ENCODE results near the gene ITM2C. TPM values are rescaled to one million over a fixed set of nuclear protein-coding genes. Genes with fewer than 3 reads are reported as not detected.
A peak's percentile ranks its signal among the peaks of the same experiment; 100 is the strongest.

Gene ITM2C
- total and polyA plus RNA-seq, 5 experiments from 2014 or later, result 30.9 to 56.7 (median 38.7) TPM

DNA sequence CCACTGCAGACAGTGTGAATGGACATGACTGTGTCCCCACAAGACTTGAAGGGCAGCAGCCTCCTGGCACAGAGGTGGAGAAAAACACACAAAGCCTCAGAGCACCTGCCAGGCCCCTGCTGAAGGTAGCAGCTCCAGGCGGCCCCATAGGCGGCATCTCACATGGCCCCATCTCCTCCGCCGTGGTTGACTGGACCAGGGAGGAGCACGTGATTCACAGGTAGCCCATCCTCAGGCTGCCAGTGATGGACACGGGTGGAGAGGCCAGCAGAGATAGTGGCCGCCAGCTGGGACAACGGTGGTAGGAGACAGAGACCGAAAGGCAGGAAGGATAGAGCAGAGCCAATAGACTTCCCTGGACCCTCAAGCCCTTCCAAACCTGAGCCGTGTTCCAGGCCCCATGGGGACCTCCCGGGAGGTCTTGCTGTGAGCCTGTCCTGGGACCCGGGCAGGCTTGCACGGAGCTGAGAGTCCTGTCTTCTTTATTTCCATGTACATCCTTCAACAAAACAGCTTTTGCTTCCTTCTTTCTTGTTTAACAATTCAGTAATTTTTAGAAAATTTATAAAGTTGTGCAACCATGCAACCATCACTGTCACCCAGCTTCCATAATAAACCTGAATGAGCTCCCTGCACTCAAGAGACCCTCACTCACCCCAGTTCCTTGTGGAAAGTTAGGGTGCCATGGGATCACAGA is 33.4 kb downstream of the ITM2C start:
- Mint-ChIP-seq H3K27ac (no peak overlapping the region), H3K9me3 (no peaks in the 10 kb centered on the region), H3K4me3 (no peak overlapping the region), H3K27me3 (peaks cover 0 to 10% (median 3%) of the 10 kb centered on the region in 5 donors), H3K36me3 (no peaks in the 10 kb centered on the region), H3K4me1 (peaks cover 11 to 46% (median 29%) of the 10 kb centered on the region in 4 donors)
- peak in 1 of 10 donors; percentile 14 for DNase-seq
- POLR2A ChIA-PET, result interaction anchor here (1.2 kb wide), 1 partner anchor 37 kb away, joined by 4 read pairs; no protein-coding TSS in a partner anchor
- no peak for ATAC-seq

DNA sequence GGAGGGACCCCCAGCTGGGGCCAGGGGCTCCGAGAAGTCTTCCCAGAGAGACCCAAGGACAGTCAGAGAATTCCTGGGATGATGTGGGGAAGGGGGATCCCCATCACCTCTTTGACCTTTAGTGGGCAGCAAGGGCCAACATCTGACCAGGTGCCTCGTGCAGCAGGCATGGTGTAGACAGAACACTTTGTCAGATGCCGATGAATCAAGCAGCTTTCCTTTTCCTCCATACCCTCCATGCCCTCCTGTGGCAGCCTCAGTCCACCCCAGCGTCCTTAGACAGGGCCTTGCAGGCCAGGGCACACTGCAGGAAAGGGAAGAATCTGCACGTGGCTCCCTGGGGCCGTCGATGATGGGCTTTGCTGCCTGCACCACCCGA is 34.0 kb downstream of the ITM2C start:
- Mint-ChIP-seq H3K9me3 (no peaks in the 10 kb centered on the region), H3K27me3 (peaks cover 0 to 8% (median 3%) of the 10 kb centered on the region in 5 donors), H3K4me3 (no peak overlapping the region), H3K4me1 (peaks cover 11 to 41% (median 34%) of the 10 kb centered on the region in 4 donors), H3K36me3 (no peaks in the 10 kb centered on the region), H3K27ac (no peak overlapping the region)
- POLR2A ChIA-PET, result no interaction called here
- DNase-seq, result peak in 1 of 10 donors; percentile 5
- ATAC-seq, result no peak

DNA sequence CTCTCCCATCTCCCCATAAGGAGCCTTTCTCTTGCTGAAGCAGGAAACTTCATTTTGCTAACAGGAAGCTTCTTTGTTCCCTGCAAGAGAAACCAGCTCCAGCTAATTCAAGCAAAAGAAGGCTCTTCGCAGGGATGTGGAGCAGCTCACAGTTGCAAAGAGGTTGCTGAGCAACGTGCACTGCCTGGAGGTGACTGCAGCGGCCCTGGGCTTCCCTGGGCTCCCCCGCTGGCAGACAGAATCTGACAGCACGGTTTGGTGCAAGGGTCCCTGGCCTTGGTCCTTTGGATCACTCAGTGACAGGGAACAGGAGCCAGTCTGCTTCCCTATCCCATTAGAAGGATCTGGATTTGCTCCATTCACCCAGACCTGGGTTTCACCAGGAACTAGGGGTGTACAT is 34.5 kb downstream of the ITM2C start:
- POLR2A ChIA-PET, result no interaction called here
- peaks cover 0 to 8% (median 3%) of the 10 kb centered on the region in 5 donors for H3K27me3 Mint-ChIP-seq
- H3K9me3 Mint-ChIP-seq, result no peaks in the 10 kb centered on the region
- no peaks in the 10 kb centered on the region for H3K36me3 Mint-ChIP-seq
- ATAC-seq (no peak), DNase-seq (peak in 1 of 10 donors; percentile 10)
- H3K27ac Mint-ChIP-seq, result no peak overlapping the region
- H3K4me3 Mint-ChIP-seq, result no peak overlapping the region
- peaks cover 11 to 38% (median 34%) of the 10 kb centered on the region in 4 donors for H3K4me1 Mint-ChIP-seq

GRCh38 chr2:230899786-230900185 is 35.0 kb downstream of the ITM2C start:
- Mint-ChIP-seq H3K9me3 (no peaks in the 10 kb centered on the region), H3K4me1 (peaks cover 11 to 38% (median 34%) of the 10 kb centered on the region in 4 donors), H3K4me3 (no peak overlapping the region), H3K36me3 (no peaks in the 10 kb centered on the region), H3K27me3 (peaks cover 0 to 8% (median 3%) of the 10 kb centered on the region in 5 donors), H3K27ac (peak overlapping the region in 2 of 10 donors; percentile 23 to 51)
- ATAC-seq (no peak), DNase-seq (no peak)
- POLR2A ChIA-PET, result no interaction called here

GRCh38 chr2:230900336-230900995 is 35.7 kb downstream of the ITM2C start:
- peak overlapping the region in 1 of 10 donors; percentile 23 for H3K27ac Mint-ChIP-seq
- H3K27me3 Mint-ChIP-seq, result peaks cover 0 to 8% (median 3%) of the 10 kb centered on the region in 5 donors
- POLR2A ChIA-PET, result no interaction called here
- no peaks in the 10 kb centered on the region for H3K36me3 Mint-ChIP-seq
- no peak overlapping the region for H3K4me3 Mint-ChIP-seq
- peaks cover 17 to 40% (median 38%) of the 10 kb centered on the region in 4 donors for H3K4me1 Mint-ChIP-seq
- no peak for ATAC-seq
- no peaks in the 10 kb centered on the region for H3K9me3 Mint-ChIP-seq
- DNase-seq, result peak in 1 of 10 donors; percentile 12

GRCh38 chr2:230901006-230901405 is 36.3 kb downstream of the ITM2C start:
- Mint-ChIP-seq H3K9me3 (no peaks in the 10 kb centered on the region), H3K36me3 (no peaks in the 10 kb centered on the region), H3K4me1 (peaks cover 20 to 40% (median 40%) of the 10 kb centered on the region in 4 donors), H3K27me3 (peaks cover 0 to 8% (median 3%) of the 10 kb centered on the region in 5 donors), H3K4me3 (no peak overlapping the region), H3K27ac (no peak overlapping the region)
- ATAC-seq (no peak), DNase-seq (no peak)
- POLR2A ChIA-PET, result no interaction called here

DNA sequence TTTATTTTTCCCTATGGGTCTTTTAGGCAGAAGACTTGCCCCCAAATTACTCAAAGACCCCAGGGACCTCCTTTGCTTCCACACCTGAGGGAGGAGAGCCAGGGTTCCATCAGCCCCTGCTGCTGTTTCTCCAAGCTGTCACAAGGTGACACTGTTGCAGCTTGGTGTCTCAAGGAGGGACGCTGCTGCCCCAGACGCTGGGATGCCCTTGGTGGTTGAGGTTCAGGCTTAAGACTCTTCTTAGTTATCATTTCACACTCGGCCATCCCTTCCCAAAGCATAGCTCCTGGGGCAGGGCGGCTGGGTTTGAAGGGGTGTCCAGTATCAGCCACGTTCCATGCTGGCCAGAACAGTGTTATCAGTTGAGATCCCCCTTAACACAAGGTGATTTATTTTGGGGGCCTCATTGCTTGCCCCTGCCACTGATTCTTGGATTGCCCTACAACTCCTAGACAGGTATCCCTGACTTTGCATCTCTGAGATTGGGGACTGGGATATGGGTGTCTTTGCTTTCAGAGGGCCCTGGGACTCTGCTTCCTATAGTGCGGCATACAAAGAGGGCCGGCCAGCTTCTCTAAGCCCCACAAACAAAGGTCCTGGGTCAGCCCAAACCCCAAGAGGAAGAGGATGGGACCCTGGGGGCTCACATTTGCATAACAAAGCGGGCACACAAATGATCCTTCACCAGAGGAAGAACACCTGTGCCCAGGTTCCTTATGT is 37.6 kb downstream of the ITM2C start:
- ATAC-seq (no peak), DNase-seq (peak in 7 of 10 donors; percentile 18 to 53 (median 38))
- POLR2A ChIA-PET, result interaction anchor here (1.0 kb wide), 1 partner anchor 9 kb away, joined by 3 read pairs; no protein-coding TSS in a partner anchor
- H3K4me1 Mint-ChIP-seq, result peaks cover 21 to 42% (median 40%) of the 10 kb centered on the region in 4 donors
- no peak overlapping the region for H3K4me3 Mint-ChIP-seq
- H3K9me3 Mint-ChIP-seq, result no peaks in the 10 kb centered on the region
- no peaks in the 10 kb centered on the region for H3K36me3 Mint-ChIP-seq
- H3K27ac Mint-ChIP-seq, result peak overlapping the region in 2 of 10 donors; percentile 5 to 72
- peaks cover 0 to 3% (median 0%) of the 10 kb centered on the region in 5 donors for H3K27me3 Mint-ChIP-seq

DNA sequence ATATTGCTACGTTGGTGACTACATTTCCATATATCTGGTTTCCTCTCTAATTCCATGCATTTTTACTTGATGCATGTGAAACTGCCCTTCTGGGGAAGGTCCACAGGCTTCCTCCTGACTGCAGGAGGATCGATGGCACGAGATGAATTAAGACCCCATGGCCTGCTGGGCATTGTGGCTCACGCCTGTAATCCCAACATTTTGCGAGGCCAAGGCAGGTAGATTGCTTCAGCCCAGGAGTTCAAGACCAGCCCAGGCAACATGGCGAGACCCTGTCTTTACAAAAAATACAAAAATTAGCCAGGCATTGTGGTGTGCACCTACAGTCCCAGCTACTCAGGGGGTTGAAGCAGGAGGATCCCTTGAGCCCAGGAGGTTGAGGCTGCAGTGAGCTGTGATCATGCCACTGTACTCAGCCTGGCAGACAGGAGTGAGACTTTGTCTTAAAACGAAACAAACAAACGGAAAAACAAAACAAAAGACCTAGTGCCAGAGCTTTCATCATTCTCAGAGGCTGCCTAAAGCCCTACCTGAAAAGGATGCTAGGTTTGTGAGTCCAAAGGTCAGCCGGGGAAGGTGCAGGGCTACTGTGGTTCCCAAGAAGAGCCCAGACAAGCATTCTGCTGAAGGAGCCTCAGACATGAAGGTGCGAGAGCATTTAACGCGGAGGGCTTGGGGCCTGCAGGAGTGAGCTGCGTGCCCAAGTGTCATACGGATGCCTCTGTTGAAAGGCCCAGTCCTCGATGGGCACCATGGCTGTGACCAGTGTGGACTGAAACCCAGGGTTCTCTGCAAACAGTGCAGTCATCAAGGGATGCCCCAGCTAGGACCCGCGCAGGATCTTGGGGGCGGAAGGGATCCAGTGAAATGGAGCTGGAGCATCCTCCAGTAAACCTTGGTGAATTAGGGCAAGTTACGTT is 38.7 kb downstream of the ITM2C start:
- DNase-seq (peak in 1 of 10 donors; percentile 16), ATAC-seq (no peak)
- H3K36me3 Mint-ChIP-seq, result peaks cover 0 to 3% (median 0%) of the 10 kb centered on the region in 3 donors
- H3K9me3 Mint-ChIP-seq, result no peaks in the 10 kb centered on the region
- H3K27me3 Mint-ChIP-seq, result peaks cover 0 to 3% (median 0%) of the 10 kb centered on the region in 5 donors
- POLR2A ChIA-PET, result no interaction called here
- H3K4me3 Mint-ChIP-seq, result peak overlapping the region in 1 of 10 donors; percentile 54
- H3K27ac Mint-ChIP-seq, result peak overlapping the region in 3 of 10 donors; percentile 2 to 48 (median 23)
- peaks cover 23 to 46% (median 42%) of the 10 kb centered on the region in 4 donors for H3K4me1 Mint-ChIP-seq

GRCh38 chr2:230904856-230905447 is 40.2 kb downstream of the ITM2C start:
- Mint-ChIP-seq H3K27ac (peak overlapping the region; percentile 37 to 93 (median 76)), H3K36me3 (peaks cover 0 to 12% (median 9%) of the 10 kb centered on the region in 3 donors), H3K4me1 (peaks cover 30 to 58% (median 53%) of the 10 kb centered on the region in 4 donors), H3K9me3 (no peaks in the 10 kb centered on the region), H3K4me3 (peak overlapping the region; percentile 5 to 70 (median 54)), H3K27me3 (peaks cover 0 to 3% (median 0%) of the 10 kb centered on the region in 5 donors)
- POLR2A ChIA-PET, result interaction anchor here (1.0 to 3.1 kb wide), 7 partner anchors 20 to 559 kb away, joined by 3 to 13 read pairs (median 3); partner anchors contain the start of genes GPR55 and NCL
- no peak for ATAC-seq
- DNase-seq, result no peak

DNA sequence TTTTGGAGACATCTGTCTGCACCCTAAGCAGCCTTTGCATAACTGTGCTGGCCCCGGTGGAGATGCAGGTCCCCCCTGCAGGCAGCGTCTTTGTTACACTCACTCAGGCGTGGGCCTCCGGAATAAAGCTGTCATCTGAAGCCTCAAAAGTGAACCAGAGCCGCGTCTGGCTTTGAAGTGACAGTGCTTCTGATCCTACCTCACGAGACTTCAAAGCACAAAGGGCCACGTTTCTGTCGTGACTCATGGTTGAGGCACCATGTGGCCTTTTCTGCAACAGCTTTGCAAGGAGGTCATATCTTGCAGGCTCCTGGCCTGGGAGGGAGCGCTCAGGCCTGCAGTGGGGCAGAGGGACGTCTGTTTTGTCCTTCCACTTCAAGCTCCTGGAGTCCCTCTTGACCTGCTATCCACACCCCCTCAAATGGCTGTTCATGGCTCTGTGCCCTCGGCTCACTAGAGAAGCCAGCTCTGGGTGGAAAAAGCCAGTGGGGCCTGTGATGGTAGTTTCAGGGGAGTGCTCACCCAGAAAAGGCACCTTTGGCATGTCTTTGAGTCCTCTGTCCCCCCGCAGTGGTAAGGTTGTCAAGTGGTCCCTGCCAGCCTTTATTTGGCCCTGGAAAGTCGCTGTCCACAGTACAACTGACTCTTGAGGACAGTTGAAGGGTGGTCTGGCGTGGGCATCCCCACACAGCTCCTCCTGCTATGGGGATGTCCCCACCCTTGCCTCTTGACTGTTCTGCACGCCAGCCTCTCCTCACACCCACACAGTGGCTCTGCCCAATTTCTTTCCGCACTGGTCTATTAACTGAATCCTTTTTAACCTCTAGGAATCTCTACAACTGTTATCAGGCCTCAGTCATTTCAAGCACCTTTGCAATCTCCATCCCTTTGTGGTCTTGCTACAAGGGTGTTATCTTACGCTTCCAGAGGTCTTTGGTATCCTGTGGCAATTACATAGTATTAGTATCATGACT is 41.0 kb downstream of the ITM2C start:
- H3K9me3 Mint-ChIP-seq, result no peaks in the 10 kb centered on the region
- H3K27ac Mint-ChIP-seq, result peak overlapping the region; percentile 37 to 93 (median 82)
- DNase-seq (peak; percentile 63 to 93 (median 86)), ATAC-seq (peak; percentile 95 to 98)
- peaks cover 0 to 19% (median 9%) of the 10 kb centered on the region in 3 donors for H3K36me3 Mint-ChIP-seq
- H3K27me3 Mint-ChIP-seq, result peaks cover 0 to 3% (median 0%) of the 10 kb centered on the region in 5 donors
- peaks cover 32 to 65% (median 56%) of the 10 kb centered on the region in 4 donors for H3K4me1 Mint-ChIP-seq
- H3K4me3 Mint-ChIP-seq, result peak overlapping the region; percentile 5 to 70 (median 55)
- POLR2A ChIA-PET, result interaction anchor here (1.0 to 3.1 kb wide), 8 partner anchors 19 to 558 kb away, joined by 3 to 13 read pairs (median 3); partner anchors contain the start of genes GPR55 and NCL

Measured in naive thymus-derived CD8-positive, alpha-beta T cell (primary cell).